RPMI8226 (cell line): ENCODE measurements around the gene FUCA1.
"Not testable (repeated sequence)": the region's sequence is repeated elsewhere in the genome, so short reads cannot be mapped to it uniquely, and the experiment has no call there.

Experiments used
- DNase-seq: peaks from one replicate; pipeline ENCODE4 v3.0.0-alpha.2; 2015

Gene FUCA1

DNA sequence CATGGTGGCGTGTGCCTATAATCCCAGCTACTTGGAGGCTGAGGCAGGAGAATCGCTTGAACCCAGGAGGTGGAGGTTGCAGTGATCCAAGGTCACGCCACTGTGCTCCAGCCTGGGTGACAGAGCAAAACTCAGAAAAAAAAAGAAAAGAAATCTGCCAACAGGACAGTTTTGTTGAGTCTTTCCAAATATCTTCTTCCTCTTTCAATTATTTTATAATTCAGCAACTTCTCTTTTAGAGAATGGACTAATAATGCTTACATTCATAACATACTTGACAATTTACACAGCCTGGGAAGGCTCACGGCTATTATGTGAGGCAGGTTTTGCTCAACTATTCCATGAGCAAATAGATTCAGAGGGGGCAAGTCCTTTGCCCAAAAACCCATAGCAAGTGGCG is 27.0 kb upstream of the FUCA1 start:
- DNase-seq = no peak

DNA sequence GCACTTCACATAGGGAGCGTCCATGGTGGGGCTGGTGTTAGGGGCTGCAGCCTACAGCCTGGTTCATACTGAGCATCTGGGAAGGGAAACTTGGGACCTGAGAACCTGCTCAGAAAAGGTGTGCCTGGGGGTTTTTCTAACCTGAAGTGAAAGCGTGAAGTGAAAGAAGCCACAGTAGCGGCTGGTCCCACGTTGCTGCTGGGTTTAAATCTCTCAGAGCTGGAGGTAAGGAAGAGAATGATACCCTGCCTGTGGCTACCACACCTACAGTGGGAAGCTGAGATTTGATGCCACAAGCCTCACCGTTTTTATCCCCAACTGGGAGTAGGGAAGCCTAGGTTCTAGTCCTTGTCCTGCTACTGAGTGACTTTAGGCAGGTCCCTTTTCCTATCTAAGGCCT is 21.0 kb upstream of the FUCA1 start:
- DNase-seq = peak; percentile 13

DNA sequence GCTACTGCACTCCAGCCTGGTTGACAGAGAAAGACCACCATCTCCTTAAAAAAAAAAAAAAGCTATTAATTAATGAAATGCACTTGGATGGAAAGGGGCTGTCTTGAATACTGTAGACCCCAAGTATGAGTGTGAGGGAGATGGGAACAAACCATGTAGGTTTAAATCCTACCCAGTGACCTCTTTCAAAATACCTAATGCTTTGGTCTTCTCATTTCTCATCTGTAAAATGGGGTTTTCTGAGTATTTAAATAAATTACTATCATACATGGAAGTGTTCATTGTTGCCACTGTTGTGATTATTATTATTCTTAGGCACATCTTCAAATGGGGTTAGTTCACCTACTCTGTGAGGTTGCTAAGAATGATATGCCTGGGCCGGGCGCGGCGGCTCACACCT is 17.1 kb upstream of the FUCA1 start:
- DNase-seq = no peak

DNA sequence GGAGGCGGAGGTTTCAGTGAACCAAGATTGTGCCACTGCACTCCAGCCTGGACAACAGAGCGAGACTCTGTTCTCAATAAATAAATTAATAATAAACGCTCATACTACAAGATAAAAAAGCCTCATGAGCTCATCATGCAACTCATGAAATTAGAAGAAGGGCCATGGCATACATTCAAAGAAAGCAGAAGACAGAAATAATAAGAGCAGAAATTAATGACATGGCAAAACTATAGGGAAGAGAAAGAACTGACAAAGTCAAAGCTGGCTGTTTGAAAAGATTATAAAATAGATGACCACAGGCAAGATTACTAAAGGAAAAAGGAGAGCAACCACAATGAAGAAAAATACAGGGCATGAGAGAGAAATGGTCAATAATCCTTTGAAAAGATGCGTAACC is 14.7 kb upstream of the FUCA1 start:
- DNase-seq = no peak

DNA sequence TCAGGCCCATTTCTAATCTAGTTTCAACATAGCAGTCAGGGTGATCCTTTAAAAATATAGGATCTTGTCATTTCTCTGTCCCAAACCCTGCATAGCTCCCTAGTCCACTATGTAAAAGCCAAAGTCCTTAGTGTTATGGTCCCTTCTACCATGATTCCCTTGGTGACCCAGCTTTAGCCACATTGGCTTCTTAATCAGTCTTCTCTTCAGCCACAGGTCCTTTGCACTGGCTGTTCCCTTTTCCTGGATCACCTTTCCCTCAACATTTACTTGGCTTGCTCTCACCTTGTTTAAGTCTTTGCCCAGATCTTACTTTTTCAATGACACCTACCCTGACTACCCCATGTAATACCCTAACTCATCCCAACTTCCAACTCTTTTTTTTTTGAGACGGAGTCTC is 11.7 kb upstream of the FUCA1 start:
- no peak for DNase-seq

DNA sequence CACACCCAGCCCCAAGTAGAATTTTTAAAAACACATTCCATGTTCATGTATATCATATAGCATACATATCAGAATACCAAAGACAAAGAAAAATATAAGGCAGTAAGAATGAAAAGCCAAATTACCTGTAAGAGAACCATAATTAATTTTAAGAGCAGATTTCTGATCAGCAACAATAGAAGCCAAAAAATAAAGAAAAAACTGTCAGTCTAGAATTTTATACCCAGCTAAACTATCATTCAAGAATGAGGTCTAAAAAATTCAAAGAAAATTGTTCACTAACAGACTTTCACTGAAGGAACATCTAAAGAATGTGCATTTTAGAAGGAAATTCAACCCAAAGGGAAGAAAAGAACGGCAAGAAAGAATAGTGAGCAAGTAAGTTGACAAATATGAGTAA is 10.6 kb upstream of the FUCA1 start:
- DNase-seq = no peak

DNA sequence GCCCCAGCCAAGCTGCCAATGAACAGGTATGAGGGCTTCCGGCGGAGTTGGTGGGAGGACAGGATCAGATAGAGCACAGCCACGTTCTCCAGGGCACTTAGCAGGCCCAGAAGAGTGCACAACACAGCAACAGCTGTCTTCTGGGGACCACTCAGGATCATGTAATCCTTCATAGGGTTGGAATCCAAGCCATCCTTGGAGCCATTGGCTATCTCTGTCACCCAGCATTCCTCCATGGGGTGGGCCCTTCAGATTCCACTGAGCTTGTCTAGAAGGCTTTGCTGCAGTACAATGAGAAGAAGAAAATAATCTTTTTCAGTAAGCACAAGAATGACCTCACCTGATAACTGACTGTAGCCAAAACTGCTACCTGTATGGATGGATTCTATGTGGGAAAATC is 7.3 kb upstream of the FUCA1 start:
- no peak for DNase-seq

DNA sequence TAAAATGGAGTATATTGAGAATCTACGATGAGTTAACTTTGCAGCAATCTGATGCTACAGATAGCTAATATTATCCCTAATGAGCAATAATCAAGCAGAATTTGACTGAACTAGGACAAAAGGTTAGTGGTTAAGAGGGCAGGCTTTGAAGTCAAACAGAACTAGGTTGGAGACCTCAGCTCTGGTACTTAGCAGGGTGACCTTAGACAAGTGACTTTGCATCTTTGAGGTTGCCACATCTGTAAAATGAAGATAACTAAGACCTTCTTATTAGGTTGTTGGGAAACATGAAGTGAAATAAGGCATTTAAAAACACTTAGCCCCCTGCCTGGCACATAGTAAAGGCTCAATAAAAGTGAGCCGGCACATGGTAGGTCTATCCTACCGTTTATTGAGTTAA is 4.3 kb upstream of the FUCA1 start:
- DNase-seq = no peak

DNA sequence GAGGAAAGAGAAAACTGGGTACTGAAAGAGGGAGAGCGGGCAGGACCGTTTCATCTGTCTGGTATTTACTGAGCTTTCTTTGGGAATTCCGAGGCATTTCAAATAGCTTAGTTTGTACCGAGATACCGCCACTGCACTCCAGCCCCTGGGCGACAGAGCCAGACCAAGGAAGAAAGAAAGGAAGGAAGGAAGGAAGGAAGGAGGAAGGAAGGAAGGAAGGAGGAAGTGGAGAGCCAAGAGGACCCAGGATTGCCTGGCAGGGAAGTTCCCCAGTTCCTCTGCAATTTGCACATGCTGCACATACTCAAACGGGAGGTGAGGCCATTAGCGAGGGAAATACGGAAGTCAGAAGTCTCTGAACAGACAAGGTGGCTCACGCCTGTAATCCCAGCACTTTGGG is 961 bp upstream of the FUCA1 start:
- no peak for DNase-seq

DNA sequence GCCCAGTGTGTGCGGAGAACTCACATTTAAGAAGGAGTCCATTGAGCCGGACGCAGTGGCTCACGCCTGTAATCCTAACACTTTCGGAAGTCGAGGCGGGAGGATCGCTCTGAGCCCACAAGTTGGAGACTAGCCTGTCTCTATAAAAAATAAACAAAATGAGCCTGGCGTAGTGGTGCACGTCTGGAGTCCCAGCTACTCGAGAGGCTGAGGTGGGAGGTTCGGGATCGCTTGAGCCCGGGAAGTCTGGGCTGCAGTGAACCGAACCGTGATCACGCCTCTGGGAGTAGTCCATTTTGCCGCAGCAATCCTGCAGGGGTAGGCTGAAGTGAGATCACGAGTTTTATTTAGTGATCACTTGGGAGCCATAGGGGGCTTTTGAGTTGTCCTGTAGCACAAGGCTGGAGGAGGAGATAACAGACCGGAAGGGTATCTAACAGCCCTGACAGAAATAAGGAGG is 497 bp upstream of the FUCA1 start:
- DNase-seq = no peak

DNA sequence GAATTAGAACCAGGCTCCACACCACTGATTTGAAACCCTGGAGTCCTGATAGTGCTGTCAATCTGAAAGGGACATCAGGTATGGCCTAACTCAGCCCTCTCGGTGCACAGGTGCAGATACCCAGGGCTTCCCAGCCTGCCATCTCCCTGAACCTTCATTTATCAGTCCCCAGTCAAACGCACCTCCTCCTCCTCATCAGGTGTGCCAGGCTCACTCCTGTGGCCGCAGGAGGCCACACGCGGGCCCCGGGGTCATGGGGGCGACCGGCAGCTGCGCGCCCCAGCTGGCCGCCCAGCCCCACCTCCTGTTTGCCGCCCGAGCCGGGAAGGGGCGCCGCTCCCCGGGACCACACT is 572 bp downstream of the FUCA1 start:
- peak; percentile 68 for DNase-seq

DNA sequence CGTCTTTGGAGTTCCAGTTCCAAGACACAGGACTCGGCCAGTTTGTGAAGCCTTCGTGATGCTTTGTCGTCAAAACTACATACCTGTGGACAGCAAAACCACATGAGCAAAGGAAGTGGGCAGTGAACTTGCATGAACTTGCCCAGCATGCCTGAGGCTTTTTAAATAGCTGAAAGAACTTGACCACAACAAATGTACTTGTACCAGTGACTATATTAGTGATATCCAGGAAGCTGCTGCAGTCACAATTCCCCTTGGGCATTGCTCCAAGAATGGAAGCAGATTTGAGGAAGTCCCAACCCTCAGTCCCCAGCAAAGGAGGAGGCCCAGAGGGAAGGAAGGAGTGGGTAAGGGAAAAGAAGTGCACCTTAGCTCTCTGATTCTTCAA is 2.6 kb downstream of the FUCA1 start:
- DNase-seq = peak; percentile 78

DNA sequence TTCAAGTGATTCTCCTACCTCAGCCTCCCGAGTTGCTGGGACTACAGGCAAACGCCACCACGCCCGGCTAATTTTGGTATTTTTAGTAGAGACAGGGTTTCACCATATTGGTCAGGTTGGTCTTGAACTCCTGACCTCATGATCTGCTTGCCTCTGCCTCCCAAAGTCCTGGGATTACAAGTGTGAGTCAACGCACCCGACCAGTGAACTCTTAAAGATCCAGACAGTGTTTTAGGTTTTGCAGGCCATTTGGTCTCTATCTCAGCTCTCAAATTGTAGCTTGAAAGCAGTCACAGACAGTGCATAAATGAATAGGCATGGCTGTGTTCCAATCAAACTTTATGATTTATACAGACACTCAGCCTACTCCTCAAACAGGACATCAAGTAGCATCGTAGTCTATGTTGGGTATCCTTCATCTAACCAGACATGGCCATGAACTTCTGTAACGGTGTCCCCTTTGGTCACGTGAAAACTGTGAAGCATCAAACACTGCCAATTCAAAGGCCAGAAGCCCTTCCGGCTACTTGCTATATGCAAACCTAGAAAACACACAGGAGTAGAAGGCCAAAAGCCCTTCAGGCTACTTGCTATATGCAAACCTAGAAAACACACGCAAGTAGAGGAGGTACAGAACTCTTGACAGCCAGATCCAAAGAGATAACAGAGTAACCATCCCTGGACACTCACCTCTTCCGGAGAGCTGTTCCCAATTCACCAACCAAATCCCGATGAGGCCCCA is 3.1 kb downstream of the FUCA1 start:
- no peak for DNase-seq

DNA sequence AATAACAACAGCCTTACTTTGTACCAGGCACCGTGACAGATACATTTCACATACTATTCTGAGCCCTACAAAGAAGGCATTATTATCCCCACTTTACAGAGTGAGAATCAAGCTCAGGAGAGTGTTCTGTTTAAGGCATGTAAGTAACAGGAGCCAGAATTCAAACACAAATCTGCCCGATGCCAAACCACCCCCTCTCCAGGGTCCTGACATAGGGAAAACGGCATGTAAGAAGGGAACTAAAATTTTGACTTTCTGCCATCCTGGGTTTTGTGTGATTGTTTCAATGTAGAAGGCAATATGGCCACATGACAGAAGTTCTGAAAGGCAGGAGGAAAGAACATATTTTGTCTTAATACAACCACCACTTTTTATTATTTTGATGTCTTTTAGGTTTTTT is 5.5 kb downstream of the FUCA1 start:
- DNase-seq = no peak

DNA sequence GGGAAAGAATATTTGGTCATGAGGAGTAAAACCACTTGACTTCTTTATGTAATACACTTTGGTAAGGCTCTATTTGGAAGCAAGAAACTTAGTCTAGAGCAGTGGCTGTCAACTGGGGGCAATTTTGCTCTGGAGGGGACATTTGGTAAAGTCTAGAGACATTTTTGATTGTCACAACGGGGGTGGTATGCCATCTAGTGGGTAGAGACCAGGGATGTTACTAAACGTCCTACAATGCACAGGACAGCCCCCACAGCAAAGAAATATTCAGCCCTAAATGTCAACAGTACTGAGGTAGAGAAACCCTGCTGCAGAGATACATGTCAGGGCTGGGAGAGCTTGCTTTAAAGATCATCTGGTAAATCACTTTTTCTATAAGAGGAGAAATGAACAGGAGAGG is 13.5 kb downstream of the FUCA1 start:
- DNase-seq = no peak

DNA sequence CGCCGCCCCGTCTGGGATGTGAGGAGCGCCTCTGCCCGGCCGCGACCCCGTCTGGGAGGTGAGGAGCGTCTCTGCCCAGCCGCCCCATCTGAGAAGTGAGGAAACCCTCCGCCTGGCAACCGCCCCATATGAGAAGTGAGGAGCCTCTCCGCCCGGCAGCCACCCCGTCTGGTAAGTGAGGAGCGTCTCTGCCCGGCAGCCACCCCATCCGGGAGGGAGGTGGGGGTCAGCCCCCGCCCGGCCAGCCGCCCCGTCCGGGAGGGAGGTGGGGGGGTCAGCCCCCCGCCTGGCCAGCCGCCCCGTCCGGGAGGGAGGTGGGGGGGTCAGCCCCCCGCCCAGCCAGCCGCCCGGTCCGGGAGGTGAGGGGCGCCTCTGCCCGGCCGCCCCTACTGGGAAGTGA is 15.0 kb downstream of the FUCA1 start:
- not testable (repeated sequence) for DNase-seq

DNA sequence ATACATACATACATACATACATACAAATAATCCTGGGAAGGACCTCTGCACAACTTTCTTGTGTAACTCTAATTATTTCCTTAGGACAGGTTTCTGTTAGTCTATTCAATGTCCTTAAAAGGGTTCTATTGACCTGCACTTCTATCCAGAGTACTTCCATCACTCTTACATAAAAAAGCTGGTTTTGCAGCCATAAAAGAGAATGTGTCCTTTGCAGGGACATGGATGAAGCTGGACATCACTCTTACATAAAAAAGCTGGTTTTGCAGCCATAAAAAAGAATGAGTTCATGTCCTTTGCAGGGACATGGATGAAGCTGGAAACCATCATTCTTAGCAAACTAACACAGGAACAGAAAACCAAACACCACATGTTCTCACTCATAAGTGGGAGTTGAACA is 16.7 kb downstream of the FUCA1 start:
- not testable (repeated sequence) for DNase-seq

DNA sequence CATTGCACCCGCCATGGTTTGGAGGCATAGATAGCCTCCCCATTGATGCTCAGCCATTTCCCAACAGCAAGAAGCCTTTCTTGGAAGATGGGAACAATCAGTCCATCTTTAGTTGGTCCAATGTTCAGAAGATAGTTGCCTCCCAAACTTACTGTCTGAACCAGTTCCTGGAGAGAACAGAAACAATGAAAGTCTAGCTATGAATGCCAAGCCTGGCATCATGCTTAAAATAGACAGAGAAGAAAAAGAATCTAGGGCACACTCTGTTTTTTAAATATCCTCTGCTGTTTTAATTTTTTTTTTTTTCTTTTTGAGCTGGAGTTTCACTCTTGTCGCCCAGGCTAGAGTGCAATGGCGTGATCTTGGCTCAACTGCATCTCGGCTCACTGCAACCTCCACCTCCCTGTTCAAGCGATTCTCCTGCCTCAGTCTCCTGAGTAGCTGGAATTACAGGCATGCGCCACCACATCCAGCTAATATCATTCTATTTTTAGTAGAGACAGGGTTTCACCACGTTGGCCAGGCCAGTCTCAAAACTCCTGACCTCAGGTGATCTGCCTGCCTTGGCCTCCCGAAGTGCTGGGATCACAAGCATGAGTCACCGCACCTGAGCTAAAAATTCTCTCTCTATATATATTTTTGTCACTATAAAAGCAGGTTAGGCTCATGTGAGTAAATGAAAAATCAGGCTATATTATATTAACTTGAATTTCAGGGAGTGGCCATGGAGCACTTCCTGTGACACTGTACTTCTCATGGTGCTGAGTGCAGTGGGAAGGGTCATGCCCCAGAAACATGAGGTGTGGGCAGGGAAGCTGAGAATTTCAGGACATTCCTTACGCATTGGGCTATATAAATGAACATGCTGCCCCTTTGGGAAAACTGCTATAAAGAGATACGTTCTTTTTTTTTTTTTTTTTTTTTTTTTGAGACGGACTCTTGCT is 19.1 kb downstream of the FUCA1 start:
- DNase-seq = no peak

DNA sequence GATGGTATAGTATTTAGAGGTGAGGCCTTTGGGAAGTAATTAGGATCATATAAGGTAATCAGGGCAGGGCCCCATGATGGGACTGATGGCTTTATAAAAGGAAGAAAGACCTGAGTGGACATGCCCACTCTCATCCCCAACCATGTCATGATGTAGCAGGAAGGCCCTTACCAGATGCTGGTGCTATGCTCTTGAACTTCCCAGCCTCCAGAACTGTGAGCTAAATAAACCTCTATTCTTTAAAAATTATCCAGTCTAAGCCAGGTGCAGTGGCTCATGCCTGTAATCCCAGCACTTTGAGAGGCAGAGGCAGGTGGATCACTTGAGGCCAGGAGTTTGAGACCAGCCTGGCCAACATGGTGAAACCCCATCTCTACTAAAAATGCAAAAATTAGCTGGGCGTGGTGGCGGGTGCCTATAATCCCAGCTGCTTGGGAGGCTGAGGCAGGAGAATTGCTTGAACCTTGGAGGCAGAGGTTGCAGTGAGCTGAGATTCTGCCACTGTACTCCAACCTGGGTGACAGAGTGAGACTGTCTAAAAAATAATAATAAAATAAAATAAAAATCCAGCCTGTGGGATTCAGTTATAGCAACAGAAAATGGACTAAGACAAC is 20.5 kb downstream of the FUCA1 start:
- not testable (repeated sequence) for DNase-seq

DNA sequence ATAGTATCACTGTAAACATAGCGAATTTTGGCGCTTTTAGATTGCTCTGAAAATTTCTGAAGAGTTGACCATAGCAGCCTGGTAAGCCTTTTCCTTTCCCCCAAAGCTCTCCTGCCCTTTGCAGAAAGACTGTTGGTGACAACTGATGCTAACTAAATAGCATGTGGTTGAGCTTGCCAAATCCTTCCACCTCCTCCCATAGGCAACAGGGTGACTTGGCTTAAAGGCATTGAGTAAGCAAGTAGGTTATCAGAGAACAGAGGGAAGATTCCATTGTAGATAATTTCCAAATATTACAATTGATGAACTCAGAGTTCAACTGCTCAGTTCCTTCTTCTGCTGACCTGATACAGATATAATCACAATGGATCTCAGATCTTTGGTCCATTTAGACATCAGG is 22.9 kb downstream of the FUCA1 start:
- no peak for DNase-seq

DNA sequence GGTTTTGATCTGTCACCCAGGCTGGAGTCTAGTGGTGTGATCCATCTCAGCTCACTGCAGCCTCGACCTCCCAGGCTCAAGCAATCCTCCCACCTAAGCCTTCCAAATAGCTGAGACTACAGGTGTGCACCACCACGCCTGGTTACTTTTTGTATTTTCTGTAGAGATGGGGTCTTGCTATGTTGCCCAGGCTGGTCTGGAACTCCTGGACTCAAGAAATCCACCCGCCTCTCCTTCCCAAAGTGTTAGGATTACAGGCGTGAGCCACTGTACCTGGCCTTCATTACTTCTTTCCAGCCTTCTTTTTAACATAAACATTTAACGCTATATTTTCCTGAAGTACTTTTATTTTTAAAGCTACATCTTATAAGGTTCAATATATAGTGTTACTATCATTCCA is 24.4 kb downstream of the FUCA1 start:
- DNase-seq = no peak

DNA sequence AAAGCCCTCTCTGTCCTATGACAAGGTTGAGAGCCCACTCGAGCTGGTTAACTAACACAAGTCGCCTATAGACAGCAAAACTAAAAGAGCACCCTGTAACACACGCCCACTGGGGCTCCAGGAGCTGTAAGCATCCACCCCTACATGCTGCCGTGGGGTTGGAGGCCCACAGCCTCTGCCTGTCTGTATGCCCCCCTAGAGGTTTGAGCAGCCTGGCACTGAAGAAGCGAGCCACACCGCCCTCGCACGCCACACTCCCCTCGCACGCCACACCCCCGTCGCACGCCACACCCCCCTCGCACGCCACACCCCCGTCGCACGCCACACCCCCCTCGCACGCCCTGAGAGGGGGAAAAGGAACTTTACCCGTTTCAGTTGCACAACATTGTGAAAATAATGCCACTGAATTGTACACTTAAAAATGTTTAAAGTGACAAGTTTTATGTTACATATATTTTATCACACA is 29.7 kb downstream of the FUCA1 start:
- peak; percentile 79 for DNase-seq

DNA sequence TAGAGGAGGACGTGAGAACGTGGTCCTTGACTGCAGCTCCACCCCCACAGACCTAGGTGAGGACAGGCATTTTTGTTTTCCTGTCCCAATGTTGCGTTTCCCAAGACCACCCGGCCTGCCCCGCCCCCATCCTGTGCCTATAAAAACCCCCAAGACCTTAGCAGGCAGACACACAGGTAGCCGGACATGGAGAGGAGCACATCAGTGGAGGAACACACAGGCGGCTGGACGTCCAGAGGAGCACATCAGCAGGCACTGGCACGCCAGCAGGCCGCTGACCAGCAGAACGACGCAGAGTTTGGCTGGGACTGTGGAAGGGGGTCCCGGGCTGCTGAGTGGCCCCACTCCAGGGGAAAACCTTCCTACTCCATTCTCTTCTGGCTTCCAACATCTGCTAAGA is 30.2 kb downstream of the FUCA1 start:
- DNase-seq = peak; percentile 17

DNA sequence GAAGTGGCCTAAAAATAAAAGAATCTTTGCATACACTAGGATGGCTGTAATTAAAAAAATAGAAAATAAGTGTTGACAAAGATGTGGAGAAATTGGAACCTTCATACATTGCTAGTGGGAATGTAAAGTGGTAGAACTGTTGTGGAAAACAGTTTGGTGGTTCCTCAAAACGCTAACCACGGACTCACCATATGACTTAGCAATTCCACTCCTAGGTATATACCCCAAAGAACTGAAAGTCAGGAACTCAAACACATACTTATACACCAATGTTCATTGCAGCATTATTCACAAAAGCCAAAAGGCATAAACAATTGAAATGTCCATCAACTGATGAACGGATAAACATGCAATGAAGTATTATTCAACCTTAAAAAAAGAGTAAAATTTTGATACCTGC is 32.1 kb downstream of the FUCA1 start:
- no peak for DNase-seq
